ENCODE data around the gene ST6GALNAC3.
"Not testable (repeated sequence)": the region's sequence is repeated elsewhere in the genome, so short reads cannot be mapped to it uniquely, and the experiment has no call there.

The ST6GALNAC3 gene

GRCh38 chr1:76070538-76070937 lies 4.0 kb upstream of the ST6GALNAC3 start:
- in situ Hi-C loops (cut with HindIII; ENCODE audit: low sequenced_read_pairs): no loop called here

GRCh38 chr1:76073481-76073880 lies 1.1 kb upstream of the ST6GALNAC3 start:
- in situ Hi-C loops (cut with HindIII; ENCODE audit: low sequenced_read_pairs): no loop called here

- in situ Hi-C loops (cut with HindIII; ENCODE audit: low sequenced_read_pairs): no loop called here
These were observed 593 bp downstream of the ST6GALNAC3 start for GRCh38 chr1:76075188-76075489.

- in situ Hi-C loops (cut with HindIII; ENCODE audit: low sequenced_read_pairs): no loop called here
These were observed 1.3 kb downstream of the ST6GALNAC3 start for GRCh38 chr1:76075877-76076276.

- in situ Hi-C loops (cut with HindIII; ENCODE audit: low sequenced_read_pairs): no loop called here
These were observed 5.1 kb downstream of the ST6GALNAC3 start for GRCh38 chr1:76079475-76080227.

GRCh38 chr1:76080552-76081079 lies 6.1 kb downstream of the ST6GALNAC3 start:
- in situ Hi-C loops (cut with HindIII; ENCODE audit: low sequenced_read_pairs): no loop called here

GRCh38 chr1:76082062-76082461 lies 7.5 kb downstream of the ST6GALNAC3 start:
- in situ Hi-C loops (cut with HindIII; ENCODE audit: low sequenced_read_pairs): no loop called here

GRCh38 chr1:76083189-76083588 lies 8.6 kb downstream of the ST6GALNAC3 start:
- in situ Hi-C loops (cut with HindIII; ENCODE audit: low sequenced_read_pairs): no loop called here

GRCh38 chr1:76084029-76084627 lies 9.6 kb downstream of the ST6GALNAC3 start:
- in situ Hi-C loops (cut with HindIII; ENCODE audit: low sequenced_read_pairs): no loop called here

- in situ Hi-C loops (cut with HindIII; ENCODE audit: low sequenced_read_pairs): no loop called here
These were observed 10.1 kb downstream of the ST6GALNAC3 start for GRCh38 chr1:76084685-76085084.

GRCh38 chr1:76086109-76086508 lies 11.6 kb downstream of the ST6GALNAC3 start:
- in situ Hi-C loops (cut with HindIII; ENCODE audit: low sequenced_read_pairs): no loop called here

GRCh38 chr1:76086597-76086996 lies 12.1 kb downstream of the ST6GALNAC3 start:
- in situ Hi-C loops (cut with HindIII; ENCODE audit: low sequenced_read_pairs): no loop called here

- in situ Hi-C loops (cut with HindIII; ENCODE audit: low sequenced_read_pairs): no loop called here
These were observed 16.0 kb downstream of the ST6GALNAC3 start for GRCh38 chr1:76090283-76091203.

- in situ Hi-C loops (cut with HindIII; ENCODE audit: low sequenced_read_pairs): no loop called here
These were observed 18.3 kb downstream of the ST6GALNAC3 start for GRCh38 chr1:76092812-76093211.

- in situ Hi-C loops (cut with HindIII; ENCODE audit: low sequenced_read_pairs): no loop called here
These were observed 19.2 kb downstream of the ST6GALNAC3 start for GRCh38 chr1:76093522-76094312.

GRCh38 chr1:76095802-76096201 lies 21.3 kb downstream of the ST6GALNAC3 start:
- in situ Hi-C loops (cut with HindIII; ENCODE audit: low sequenced_read_pairs): no loop called here

GRCh38 chr1:76097064-76097463 lies 22.5 kb downstream of the ST6GALNAC3 start:
- in situ Hi-C loops (cut with HindIII; ENCODE audit: low sequenced_read_pairs): not testable (repeated sequence)

GRCh38 chr1:76098845-76099244 lies 24.3 kb downstream of the ST6GALNAC3 start:
- in situ Hi-C loops (cut with HindIII; ENCODE audit: low sequenced_read_pairs): no loop called here

GRCh38 chr1:76101548-76101947 lies 27.0 kb downstream of the ST6GALNAC3 start:
- in situ Hi-C loops (cut with HindIII; ENCODE audit: low sequenced_read_pairs): no loop called here

GRCh38 chr1:76102046-76102445 lies 27.5 kb downstream of the ST6GALNAC3 start:
- in situ Hi-C loops (cut with HindIII; ENCODE audit: low sequenced_read_pairs): no loop called here

GRCh38 chr1:76103034-76103433 lies 28.5 kb downstream of the ST6GALNAC3 start:
- in situ Hi-C loops (cut with HindIII; ENCODE audit: low sequenced_read_pairs): no loop called here
